Raji (cell line): ENCODE results near the gene LST1.

ENCODE experiments used
- POLR2A ChIP-seq: IDR thresholded peaks from 2 replicates; pipeline ENCODE4 v1.6.1; 2011; ENCODE audit warnings: low read depth, low read length, control low read depth; ENCODE audit not compliant: insufficient read depth

The LST1 gene

GRCh38 chr6:31586599-31587281 lies 663 bp downstream of the LST1 start:
- peak; percentile 38 for TF ChIP-seq POLR2A

GRCh38 chr6:31587791-31588777 lies 2.0 kb downstream of the LST1 start:
- no peak for TF ChIP-seq POLR2A

GRCh38 chr6:31588871-31589650 lies 3.0 kb downstream of the LST1 start:
- no peak for TF ChIP-seq POLR2A

- no peak for TF ChIP-seq POLR2A
These were observed 6.3 kb downstream of the LST1 start for GRCh38 chr6:31592396-31592771.

- no peak for TF ChIP-seq POLR2A
These were observed 10.9 kb downstream of the LST1 start for GRCh38 chr6:31597006-31597405.

GRCh38 chr6:31607317-31607716 lies 21.2 kb downstream of the LST1 start:
- TF ChIP-seq POLR2A, result no peak

GRCh38 chr6:31609519-31610406 lies 23.7 kb downstream of the LST1 start:
- no peak for TF ChIP-seq POLR2A

- TF ChIP-seq POLR2A, result no peak
These were observed 24.9 kb downstream of the LST1 start for GRCh38 chr6:31610968-31611367.

GRCh38 chr6:31614075-31614619 lies 28.1 kb downstream of the LST1 start:
- TF ChIP-seq POLR2A, result no peak

GRCh38 chr6:31614684-31615578 lies 28.9 kb downstream of the LST1 start, which contains the start of gene AIF1:
AIF1 (plus strand) TSS chr6:31615234; CDS start chr6:31615330, 96 bp downstream.
- TF ChIP-seq POLR2A, result no peak

- TF ChIP-seq POLR2A, result no peak
These were observed 29.7 kb downstream of the LST1 start for GRCh38 chr6:31615748-31616147.

- no peak for TF ChIP-seq POLR2A
These were observed 30.9 kb downstream of the LST1 start for GRCh38 chr6:31617010-31617409.

GRCh38 chr6:31619805-31620585 lies 33.9 kb downstream of the LST1 start:
- peak; percentile 83 for TF ChIP-seq POLR2A
